Measurements from ENCODE around the gene COG7. TPM values are rescaled to one million over a fixed set of nuclear protein-coding genes. Genes with fewer than 3 reads are reported as not detected.

Gene COG7
- 100 to 1,000 TPM in 1 of 4 donors, 10 to 100 TPM in 3; 37.1 to 121 (median 54.6) TPM for total RNA-seq

DNA sequence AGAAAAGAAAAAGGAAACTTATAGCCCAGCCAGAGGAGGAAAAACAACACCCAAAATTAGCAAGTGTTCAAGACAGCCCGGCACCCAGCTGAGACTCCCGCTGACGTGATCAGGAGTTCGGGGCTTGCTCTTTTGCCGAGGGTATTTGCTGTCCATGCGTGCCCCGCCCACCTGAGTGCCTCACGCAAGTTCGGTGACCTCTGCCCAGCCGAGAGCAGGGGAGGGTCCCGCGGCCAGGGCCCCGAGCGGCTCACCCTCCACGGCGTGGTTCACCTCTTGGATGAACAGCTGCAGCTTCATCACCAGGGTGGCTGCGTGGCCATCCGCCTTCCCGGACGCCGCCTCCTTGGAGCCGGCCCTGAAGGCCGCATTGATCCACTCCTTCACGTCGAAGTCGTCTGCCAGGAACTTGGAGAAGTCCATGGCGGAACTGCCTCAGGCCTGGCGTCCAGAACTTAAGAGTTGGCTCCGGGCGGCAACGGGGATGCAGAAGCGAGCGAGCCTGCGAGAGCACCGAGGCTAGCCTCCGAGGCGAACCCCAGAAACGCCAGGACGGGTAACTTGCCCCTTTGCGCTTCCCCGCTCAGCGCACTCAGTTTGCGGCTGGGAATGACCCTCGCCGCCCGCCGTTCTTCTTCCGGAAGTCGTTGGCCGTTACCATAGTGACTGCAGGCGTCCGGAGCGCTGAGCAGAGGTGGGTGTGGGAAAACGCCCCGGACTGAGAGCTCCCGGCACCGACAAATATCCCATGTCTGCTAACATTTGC is at the start of gene COG7:
COG7 (minus strand) TSS at position 618 of the 766 bp plus-strand sequence; CDS start at position 423, 195 bp downstream.
- H3K27me3 ChIP-seq: no peaks in the 10 kb centered on the region
- H3K4me3 ChIP-seq: peak within 1 kb of the TSS; percentile 53 to 88 (median 68)
- in situ Hi-C loops (cut with MboI; ENCODE audit: low pct_ligation_motif_present in 1 of 4, low pct_unique_long_range_greater_than_20kb in 1 of 4, low sequenced_read_pairs in 3 of 4): no loop called here
- H3K27ac ChIP-seq: peak within 1 kb of the TSS; percentile 84 to 92 (median 88)
- H3K36me3 ChIP-seq: no peaks in the 10 kb centered on the region
- H3K4me1 ChIP-seq: peaks cover 9 to 58% (median 28%) of the 10 kb centered on the region in 4 donors
- intact Hi-C loops (cut with DNase I; ENCODE audit: low total_unique reads): no loop called here
- TF ChIP-seq EP300 (IDR thresholded peaks at IDR 0.05; ENCODE audit: low read depth): peak; percentile 5
- peak; percentile 41 for TF ChIP-seq POLR2A (IDR thresholded peaks at IDR 0.05)
- TF ChIP-seq, protein P1, sequence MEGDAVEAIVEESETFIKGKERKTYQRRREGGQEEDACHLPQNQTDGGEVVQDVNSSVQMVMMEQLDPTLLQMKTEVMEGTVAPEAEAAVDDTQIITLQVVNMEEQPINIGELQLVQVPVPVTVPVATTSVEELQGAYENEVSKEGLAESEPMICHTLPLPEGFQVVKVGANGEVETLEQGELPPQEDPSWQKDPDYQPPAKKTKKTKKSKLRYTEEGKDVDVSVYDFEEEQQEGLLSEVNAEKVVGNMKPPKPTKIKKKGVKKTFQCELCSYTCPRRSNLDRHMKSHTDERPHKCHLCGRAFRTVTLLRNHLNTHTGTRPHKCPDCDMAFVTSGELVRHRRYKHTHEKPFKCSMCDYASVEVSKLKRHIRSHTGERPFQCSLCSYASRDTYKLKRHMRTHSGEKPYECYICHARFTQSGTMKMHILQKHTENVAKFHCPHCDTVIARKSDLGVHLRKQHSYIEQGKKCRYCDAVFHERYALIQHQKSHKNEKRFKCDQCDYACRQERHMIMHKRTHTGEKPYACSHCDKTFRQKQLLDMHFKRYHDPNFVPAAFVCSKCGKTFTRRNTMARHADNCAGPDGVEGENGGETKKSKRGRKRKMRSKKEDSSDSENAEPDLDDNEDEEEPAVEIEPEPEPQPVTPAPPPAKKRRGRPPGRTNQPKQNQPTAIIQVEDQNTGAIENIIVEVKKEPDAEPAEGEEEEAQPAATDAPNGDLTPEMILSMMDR (IDR thresholded peaks at IDR 0.05): no peak
- TF ChIP-seq POLR2AphosphoS5 (IDR thresholded peaks at IDR 0.05): peak; percentile 38 to 77 (median 63)
- H3K9me3 ChIP-seq: no peaks in the 10 kb centered on the region
- peak; percentile 90 for DNase-seq
- WGBS, 2 donors (ENCODE audit: low coverage in 1 of 2): 0% methylated on average over 5 to 19 of the region's 57 CpGs

DNA sequence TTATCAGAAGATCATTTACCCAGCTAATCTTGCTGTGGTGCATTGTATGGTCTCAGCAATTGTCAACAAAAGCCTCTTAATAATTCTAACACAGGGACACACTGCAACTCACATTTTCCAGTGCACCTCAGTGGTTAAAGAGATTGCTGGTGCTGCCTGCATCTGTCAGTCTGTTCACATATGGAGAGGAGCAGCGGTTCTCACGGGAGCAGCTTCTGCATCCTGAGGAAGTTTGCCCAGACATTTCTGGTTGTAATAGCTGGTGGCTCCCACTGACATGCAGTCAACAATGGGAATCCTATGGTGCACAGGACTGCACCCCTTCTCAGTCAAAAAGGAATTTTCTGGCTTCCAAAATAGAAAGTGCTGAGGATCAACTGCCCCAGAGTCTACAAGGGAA is 49.5 kb upstream of the COG7 start:
- WGBS, 2 donors (ENCODE audit: low coverage in 1 of 2): 75% methylated on average over 2 of the region's 2 CpGs; no CpG with 5 or more reads in 1 of the 2 donors
- H3K4me3 ChIP-seq: no peak overlapping the region
- H3K36me3 ChIP-seq: no peaks in the 10 kb centered on the region
- intact Hi-C loops (cut with DNase I; ENCODE audit: low total_unique reads): no loop called here
- no peaks in the 10 kb centered on the region for H3K27me3 ChIP-seq
- TF ChIP-seq EP300 (IDR thresholded peaks at IDR 0.05; ENCODE audit: low read depth): no peak
- TF ChIP-seq, protein P1 (IDR thresholded peaks at IDR 0.05): no peak
- TF ChIP-seq POLR2AphosphoS5 (IDR thresholded peaks at IDR 0.05): no peak
- no peak for TF ChIP-seq POLR2A (IDR thresholded peaks at IDR 0.05)
- H3K9me3 ChIP-seq: no peaks in the 10 kb centered on the region
- in situ Hi-C loops (cut with MboI; ENCODE audit: low pct_ligation_motif_present in 1 of 4, low pct_unique_long_range_greater_than_20kb in 1 of 4, low sequenced_read_pairs in 3 of 4): no loop called here
- peaks cover 22 to 50% (median 33%) of the 10 kb centered on the region in 4 donors for H3K4me1 ChIP-seq
- no peak for DNase-seq
- no peak overlapping the region for H3K27ac ChIP-seq

DNA sequence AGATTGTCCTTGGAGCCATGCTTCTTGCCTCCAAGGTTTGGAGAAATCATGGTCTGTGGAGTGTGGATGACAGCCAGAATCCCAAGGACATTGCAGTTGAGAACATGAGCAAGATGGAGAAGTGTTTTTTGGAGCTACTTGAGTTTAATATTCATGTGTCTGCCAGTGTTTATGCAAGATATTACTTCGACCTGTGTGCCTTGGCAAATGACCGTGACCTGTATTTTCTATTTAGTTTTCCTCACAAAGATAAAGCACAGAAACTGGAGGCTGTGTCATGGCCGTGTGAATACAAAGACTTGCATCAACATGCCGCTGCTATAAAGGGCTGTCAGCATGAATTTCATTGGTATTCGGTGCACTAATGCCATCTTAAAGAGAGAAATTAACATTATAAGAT is 48.3 kb upstream of the COG7 start:
- Histone ChIP-seq H3K27me3 (no peaks in the 10 kb centered on the region), H3K9me3 (no peaks in the 10 kb centered on the region), H3K4me1 (peaks cover 22 to 58% (median 34%) of the 10 kb centered on the region in 4 donors), H3K4me3 (no peak overlapping the region), H3K27ac (no peak overlapping the region), H3K36me3 (no peaks in the 10 kb centered on the region)
- DNase-seq: no peak
- in situ Hi-C loops (cut with MboI; ENCODE audit: low pct_ligation_motif_present in 1 of 4, low pct_unique_long_range_greater_than_20kb in 1 of 4, low sequenced_read_pairs in 3 of 4) (no loop called here), intact Hi-C loops (cut with DNase I; ENCODE audit: low total_unique reads) (no loop called here)
- 86 to 94% methylated on average over 3 to 5 of the region's 5 CpGs for WGBS, 2 donors (ENCODE audit: low coverage in 1 of 2)
- no peak for TF ChIP-seq POLR2A (IDR thresholded peaks at IDR 0.05)
- TF ChIP-seq POLR2AphosphoS5 (IDR thresholded peaks at IDR 0.05): no peak

DNA sequence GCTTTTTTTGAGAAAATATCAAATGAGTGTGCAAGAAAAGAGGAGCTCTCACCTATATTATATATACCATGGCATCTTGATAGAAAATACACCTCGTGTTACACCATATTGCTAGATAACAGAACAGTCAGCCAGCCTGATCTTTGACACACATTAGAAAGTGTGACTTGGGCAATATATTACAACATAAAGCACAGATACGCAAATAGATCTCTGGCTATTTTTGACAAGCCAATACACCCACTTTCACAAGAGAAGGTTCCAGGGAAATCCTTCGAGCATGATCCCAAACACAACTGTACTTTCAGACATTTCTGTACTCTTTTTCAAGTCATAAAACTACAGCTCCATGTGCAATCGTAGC is 47.9 kb upstream of the COG7 start:
- H3K27ac ChIP-seq: peak overlapping the region in 2 of 4 donors; percentile 27 to 41
- 67 to 68% methylated on average over 4 of the region's 4 CpGs for WGBS, 2 donors (ENCODE audit: low coverage in 1 of 2)
- no peaks in the 10 kb centered on the region for H3K27me3 ChIP-seq
- in situ Hi-C loops (cut with MboI; ENCODE audit: low pct_ligation_motif_present in 1 of 4, low pct_unique_long_range_greater_than_20kb in 1 of 4, low sequenced_read_pairs in 3 of 4): no loop called here
- no peak for DNase-seq
- TF ChIP-seq, protein P1 (IDR thresholded peaks at IDR 0.05): no peak
- TF ChIP-seq POLR2AphosphoS5 (IDR thresholded peaks at IDR 0.05): no peak
- no peak for TF ChIP-seq EP300 (IDR thresholded peaks at IDR 0.05; ENCODE audit: low read depth)
- TF ChIP-seq POLR2A (IDR thresholded peaks at IDR 0.05): no peak
- H3K4me1 ChIP-seq: peaks cover 22 to 54% (median 32%) of the 10 kb centered on the region in 4 donors
- intact Hi-C loops (cut with DNase I; ENCODE audit: low total_unique reads): no loop called here
- H3K4me3 ChIP-seq: no peak overlapping the region
- no peaks in the 10 kb centered on the region for H3K36me3 ChIP-seq
- no peaks in the 10 kb centered on the region for H3K9me3 ChIP-seq

All from transverse colon (tissue), 4 donors.